ENCODE measurements around the gene NHLRC2. TPM values are rescaled to one million over a fixed set of nuclear protein-coding genes. Genes with fewer than 3 reads are reported as not detected.

Gene NHLRC2
- total RNA-seq, 1 experiment from 2014 or later: 30.9 TPM

DNA sequence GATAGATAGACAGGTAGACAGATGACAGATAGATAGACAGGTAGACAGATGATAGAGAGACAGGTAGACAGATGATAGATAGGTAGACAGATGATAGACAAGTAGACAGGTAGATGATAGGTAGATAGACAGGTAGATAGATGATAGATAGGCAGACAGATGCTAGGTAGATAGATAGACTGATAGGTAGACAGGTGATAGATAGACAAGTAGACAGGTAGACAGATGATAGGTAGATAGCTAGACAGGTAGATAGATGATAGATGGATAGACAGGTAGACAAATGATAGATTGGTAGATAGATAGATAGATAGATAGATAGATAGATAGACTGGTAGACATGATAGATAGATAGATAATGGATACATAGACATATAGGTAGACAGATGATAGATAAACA is 95.8 kb downstream of the NHLRC2 start:
- no peaks in the 10 kb centered on the region for H3K27me3 ChIP-seq (ENCODE audit: insufficient read depth, low read length)
- no peaks in the 10 kb centered on the region for H3K9me3 ChIP-seq (ENCODE audit: control insufficient read depth, low read depth, low read length)
- no peak overlapping the region for H4K5ac ChIP-seq (ENCODE audit: insufficient read length, low read depth, low read length)
- H3K4me1 ChIP-seq (ENCODE audit: insufficient read depth, low read length): no peaks in the 10 kb centered on the region
- no peak overlapping the region for H3K23ac ChIP-seq (ENCODE audit: insufficient read length, low read depth, low read length)
- no peak overlapping the region for H2BK5ac ChIP-seq (ENCODE audit: insufficient read length, low read length)
- H3K56ac ChIP-seq (ENCODE audit: insufficient read length, low read depth, low read length): no peak overlapping the region
- no peaks in the 10 kb centered on the region for H3K79me1 ChIP-seq (ENCODE audit: insufficient read depth, low read depth, low read length, poor library complexity, severe bottlenecking)
- no peak overlapping the region for H3K14ac ChIP-seq (ENCODE audit: insufficient read depth, low read length)
- no peaks in the 10 kb centered on the region for H3K4me1 Mint-ChIP-seq
- no peak overlapping the region for H2BK120ac ChIP-seq (ENCODE audit: low read depth, low read length, poor library complexity, severe bottlenecking)
- no peak overlapping the region for H4K91ac ChIP-seq (ENCODE audit: insufficient read length, low read depth, low read length)
- H2BK12ac ChIP-seq (ENCODE audit: insufficient read length, low read depth, low read length): no peak overlapping the region
- H3K23me2 ChIP-seq (ENCODE audit: insufficient read length, low read depth, low read length, poor library complexity, severe bottlenecking): no peaks in the 10 kb centered on the region
- no peak overlapping the region for H3K18ac ChIP-seq (ENCODE audit: insufficient read length, low read depth, low read length)
- no peak overlapping the region for H3K9ac ChIP-seq (ENCODE audit: extremely low read depth, insufficient read length, low read length)
- no peaks in the 10 kb centered on the region for H4K20me1 ChIP-seq (ENCODE audit: control insufficient read depth, insufficient read depth, insufficient read length)
- H3K4me3 Mint-ChIP-seq: no peak overlapping the region; a peak in 1 of 5 replicates
- no peak overlapping the region for H3K27ac Mint-ChIP-seq
- no peak overlapping the region for H2AK5ac ChIP-seq (ENCODE audit: insufficient read length, low read length)
- H4K8ac ChIP-seq (replicated peaks; ENCODE audit: insufficient read length, low read depth, low read length): no peak overlapping the region
- H3K27me3 Mint-ChIP-seq (ENCODE audit: low read depth): no peaks in the 10 kb centered on the region; the same call in 1 of the 2 replicates
- H2BK20ac ChIP-seq (ENCODE audit: low read depth, low read length, poor library complexity, severe bottlenecking): no peak overlapping the region
- H3K27ac ChIP-seq (ENCODE audit: insufficient read length, low read depth, low read length): no peak overlapping the region
- H3K79me2 ChIP-seq (ENCODE audit: insufficient read depth, low read length): no peaks in the 10 kb centered on the region
- H2BK15ac ChIP-seq (ENCODE audit: low read depth, low read length): no peak overlapping the region
- no peak overlapping the region for H3K4me2 ChIP-seq (ENCODE audit: insufficient read depth, insufficient read length, low read length)
- no peaks in the 10 kb centered on the region; a peak in 1 of 5 replicates for H3K9me3 Mint-ChIP-seq
- DNase-seq: no peak
- H3K4ac ChIP-seq (ENCODE audit: low read depth, low read length): no peak overlapping the region
- no peak overlapping the region for H3T11ph ChIP-seq (ENCODE audit: low read length)
- no peaks in the 10 kb centered on the region; a peak in 1 of 7 replicates for H3K36me3 Mint-ChIP-seq (ENCODE audit: insufficient read depth in 1 of 3, low read depth in 3 of 3)
- TF ChIP-seq, protein P1, sequence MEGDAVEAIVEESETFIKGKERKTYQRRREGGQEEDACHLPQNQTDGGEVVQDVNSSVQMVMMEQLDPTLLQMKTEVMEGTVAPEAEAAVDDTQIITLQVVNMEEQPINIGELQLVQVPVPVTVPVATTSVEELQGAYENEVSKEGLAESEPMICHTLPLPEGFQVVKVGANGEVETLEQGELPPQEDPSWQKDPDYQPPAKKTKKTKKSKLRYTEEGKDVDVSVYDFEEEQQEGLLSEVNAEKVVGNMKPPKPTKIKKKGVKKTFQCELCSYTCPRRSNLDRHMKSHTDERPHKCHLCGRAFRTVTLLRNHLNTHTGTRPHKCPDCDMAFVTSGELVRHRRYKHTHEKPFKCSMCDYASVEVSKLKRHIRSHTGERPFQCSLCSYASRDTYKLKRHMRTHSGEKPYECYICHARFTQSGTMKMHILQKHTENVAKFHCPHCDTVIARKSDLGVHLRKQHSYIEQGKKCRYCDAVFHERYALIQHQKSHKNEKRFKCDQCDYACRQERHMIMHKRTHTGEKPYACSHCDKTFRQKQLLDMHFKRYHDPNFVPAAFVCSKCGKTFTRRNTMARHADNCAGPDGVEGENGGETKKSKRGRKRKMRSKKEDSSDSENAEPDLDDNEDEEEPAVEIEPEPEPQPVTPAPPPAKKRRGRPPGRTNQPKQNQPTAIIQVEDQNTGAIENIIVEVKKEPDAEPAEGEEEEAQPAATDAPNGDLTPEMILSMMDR (conservative IDR thresholded peaks at IDR 0.05): no peak
- H2AFZ ChIP-seq (ENCODE audit: low read length): no peak overlapping the region
